ENCODE measurements around the gene SLC25A17.

DNA sequence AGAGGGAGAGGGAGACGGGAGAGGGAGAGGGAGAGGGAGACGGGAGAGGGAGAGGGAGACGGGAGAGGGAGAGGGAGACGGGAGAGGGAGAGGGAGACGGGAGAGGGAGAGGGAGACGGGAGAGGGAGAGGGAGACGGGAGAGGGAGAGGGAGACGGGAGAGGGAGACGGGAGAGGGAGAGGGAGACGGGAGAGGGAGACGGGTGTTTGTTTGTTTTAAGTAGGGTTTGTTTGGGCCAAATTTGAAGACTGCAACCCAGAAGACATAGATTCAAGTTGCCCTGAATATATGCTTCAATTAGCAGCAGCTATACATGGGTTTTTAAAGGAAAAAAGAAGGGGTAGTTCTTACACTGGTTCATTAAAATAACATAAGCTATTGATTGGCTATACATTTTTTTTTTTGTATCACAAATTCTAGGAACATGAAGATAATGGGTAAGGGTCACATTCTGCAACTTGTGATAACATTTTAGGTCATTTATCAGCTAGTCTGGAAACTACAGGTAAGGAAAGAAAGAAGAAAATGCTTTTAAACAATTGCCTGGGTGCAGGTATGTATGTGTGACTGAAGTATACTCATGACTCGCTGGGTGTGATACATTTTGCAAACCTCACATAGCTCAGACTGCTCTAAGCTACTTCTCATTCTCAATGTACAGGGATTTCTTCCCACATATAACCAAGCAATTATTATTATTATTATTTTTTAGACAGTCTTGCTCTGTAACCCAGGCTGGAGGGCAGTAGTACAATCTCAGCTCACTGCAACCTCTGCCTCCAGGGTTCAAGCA, 72.5 kb downstream of the SLC25A17 start:
- TF ChIP-seq, protein P1, sequence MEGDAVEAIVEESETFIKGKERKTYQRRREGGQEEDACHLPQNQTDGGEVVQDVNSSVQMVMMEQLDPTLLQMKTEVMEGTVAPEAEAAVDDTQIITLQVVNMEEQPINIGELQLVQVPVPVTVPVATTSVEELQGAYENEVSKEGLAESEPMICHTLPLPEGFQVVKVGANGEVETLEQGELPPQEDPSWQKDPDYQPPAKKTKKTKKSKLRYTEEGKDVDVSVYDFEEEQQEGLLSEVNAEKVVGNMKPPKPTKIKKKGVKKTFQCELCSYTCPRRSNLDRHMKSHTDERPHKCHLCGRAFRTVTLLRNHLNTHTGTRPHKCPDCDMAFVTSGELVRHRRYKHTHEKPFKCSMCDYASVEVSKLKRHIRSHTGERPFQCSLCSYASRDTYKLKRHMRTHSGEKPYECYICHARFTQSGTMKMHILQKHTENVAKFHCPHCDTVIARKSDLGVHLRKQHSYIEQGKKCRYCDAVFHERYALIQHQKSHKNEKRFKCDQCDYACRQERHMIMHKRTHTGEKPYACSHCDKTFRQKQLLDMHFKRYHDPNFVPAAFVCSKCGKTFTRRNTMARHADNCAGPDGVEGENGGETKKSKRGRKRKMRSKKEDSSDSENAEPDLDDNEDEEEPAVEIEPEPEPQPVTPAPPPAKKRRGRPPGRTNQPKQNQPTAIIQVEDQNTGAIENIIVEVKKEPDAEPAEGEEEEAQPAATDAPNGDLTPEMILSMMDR (IDR thresholded peaks at IDR 0.05) = no peak
- no peak for TF ChIP-seq POLR2A (IDR thresholded peaks at IDR 0.05)

Measured in body of pancreas (tissue), 4 donors.